ENCODE results near the gene IL10RB.

DNA sequence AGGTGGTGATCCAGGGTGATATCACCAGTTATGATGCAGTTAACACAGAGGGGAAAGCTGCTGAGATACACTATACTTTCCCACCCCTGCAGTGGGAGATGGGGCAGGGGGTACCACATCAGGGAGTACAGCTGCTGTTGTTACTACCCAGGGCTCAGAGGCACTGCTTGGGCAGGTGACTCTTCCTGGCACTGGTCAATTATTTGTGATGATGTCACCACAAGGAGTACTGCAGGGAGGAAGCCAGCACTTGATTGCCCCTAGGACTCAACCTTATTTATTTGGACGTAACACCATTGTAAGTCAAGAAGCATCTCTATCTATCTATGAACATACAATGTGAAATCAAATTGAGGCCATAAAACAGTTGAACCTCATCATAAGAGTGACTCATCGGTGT is 68.7 kb downstream of the IL10RB start:
- TF ChIP-seq POLR2AphosphoS5 (IDR thresholded peaks at IDR 0.05): no peak
- TF ChIP-seq, protein P1, sequence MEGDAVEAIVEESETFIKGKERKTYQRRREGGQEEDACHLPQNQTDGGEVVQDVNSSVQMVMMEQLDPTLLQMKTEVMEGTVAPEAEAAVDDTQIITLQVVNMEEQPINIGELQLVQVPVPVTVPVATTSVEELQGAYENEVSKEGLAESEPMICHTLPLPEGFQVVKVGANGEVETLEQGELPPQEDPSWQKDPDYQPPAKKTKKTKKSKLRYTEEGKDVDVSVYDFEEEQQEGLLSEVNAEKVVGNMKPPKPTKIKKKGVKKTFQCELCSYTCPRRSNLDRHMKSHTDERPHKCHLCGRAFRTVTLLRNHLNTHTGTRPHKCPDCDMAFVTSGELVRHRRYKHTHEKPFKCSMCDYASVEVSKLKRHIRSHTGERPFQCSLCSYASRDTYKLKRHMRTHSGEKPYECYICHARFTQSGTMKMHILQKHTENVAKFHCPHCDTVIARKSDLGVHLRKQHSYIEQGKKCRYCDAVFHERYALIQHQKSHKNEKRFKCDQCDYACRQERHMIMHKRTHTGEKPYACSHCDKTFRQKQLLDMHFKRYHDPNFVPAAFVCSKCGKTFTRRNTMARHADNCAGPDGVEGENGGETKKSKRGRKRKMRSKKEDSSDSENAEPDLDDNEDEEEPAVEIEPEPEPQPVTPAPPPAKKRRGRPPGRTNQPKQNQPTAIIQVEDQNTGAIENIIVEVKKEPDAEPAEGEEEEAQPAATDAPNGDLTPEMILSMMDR (IDR thresholded peaks at IDR 0.05): no peak

Data from esophagus muscularis mucosa (tissue), 3 donors.